GM18867 (cell line): ENCODE data around the gene KCTD19.
A peak's percentile ranks its signal among the peaks of the same experiment; 100 is the strongest.

Experiments used
- ATAC-seq: cut with Tn5 transposase; IDR thresholded peaks from one replicate; pipeline ENCODE4 v1.9.1; 2021; ENCODE audit warnings: mild to moderate bottlenecking, moderate library complexity; ENCODE audit not compliant: unreplicated experiment

KCTD19 gene

DNA sequence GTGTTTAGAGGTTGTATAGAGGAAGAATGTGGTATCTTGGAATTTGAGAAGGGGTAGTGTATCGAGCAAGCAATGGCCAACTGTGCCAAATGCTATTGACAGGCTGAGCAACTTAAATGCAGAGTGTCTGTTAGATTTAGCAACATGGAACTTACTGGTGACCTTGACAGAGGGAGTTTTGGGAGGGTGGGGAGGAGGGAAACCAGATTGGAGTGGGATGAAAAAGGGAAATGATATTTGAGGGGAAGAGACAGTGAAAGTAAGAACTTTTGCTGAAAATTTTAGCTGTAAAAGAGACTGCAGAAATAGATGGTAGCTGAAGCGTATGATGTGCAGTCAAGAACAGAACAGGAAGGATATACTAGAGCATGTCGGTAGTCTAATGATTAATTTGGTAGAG lies 1.2 kb upstream of the KCTD19 start:
- ATAC-seq = no peak

DNA sequence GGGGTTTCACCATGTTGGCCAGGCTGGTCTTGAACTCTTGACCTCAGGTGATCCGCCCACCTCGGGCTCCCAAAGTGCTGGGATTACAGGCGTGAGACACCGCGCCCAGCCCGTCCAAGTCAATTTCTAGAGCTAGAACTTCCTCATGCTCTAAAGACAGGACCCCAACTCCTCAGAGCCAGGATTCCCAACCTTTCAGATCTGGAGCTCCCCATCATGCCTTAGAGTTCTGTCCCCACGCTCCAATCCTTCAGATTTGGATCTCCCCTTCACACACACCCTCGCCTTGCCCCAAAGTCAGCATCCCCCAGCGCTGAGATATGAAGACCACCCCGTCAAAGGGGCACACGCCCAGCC lies 448 bp downstream of the KCTD19 start:
- ATAC-seq = no peak

DNA sequence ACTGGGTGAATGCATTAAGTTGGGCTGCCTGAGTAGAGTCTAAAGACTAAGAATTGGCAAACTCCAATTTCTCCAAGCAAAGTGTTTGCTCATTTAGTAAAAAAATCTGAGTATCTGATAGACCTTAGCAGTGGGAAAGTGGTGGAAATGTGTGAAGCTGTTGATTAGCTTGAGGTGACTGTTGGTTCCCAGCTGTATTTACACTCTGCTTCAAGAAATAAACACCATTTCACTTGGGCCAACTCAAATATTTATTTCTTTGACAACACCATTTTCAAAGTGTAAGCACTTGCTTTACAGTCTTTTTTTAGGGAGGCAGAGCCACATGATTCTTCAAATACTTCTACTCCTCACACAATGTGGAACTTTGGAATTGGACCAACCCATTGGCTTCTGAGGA lies 8.7 kb downstream of the KCTD19 start:
- no peak for ATAC-seq

DNA sequence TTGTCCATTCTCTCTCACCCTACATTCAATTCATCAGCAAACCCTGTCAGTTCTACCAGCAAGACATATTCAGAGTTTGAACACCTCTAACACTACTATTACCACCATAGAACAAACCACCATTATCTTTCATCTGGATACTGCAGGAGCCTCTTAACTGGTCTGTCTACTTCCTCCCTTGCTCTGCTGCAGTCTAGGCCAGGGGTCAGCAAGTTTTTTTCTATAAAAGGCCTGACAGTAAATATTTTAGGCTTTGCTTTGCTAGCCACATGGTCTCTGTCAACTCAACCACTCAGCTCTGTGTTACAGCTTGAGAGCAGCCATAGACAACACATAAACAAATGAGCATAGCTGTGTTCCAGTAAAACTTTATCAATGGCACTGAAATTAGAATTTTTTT lies 13.8 kb downstream of the KCTD19 start:
- no peak for ATAC-seq

DNA sequence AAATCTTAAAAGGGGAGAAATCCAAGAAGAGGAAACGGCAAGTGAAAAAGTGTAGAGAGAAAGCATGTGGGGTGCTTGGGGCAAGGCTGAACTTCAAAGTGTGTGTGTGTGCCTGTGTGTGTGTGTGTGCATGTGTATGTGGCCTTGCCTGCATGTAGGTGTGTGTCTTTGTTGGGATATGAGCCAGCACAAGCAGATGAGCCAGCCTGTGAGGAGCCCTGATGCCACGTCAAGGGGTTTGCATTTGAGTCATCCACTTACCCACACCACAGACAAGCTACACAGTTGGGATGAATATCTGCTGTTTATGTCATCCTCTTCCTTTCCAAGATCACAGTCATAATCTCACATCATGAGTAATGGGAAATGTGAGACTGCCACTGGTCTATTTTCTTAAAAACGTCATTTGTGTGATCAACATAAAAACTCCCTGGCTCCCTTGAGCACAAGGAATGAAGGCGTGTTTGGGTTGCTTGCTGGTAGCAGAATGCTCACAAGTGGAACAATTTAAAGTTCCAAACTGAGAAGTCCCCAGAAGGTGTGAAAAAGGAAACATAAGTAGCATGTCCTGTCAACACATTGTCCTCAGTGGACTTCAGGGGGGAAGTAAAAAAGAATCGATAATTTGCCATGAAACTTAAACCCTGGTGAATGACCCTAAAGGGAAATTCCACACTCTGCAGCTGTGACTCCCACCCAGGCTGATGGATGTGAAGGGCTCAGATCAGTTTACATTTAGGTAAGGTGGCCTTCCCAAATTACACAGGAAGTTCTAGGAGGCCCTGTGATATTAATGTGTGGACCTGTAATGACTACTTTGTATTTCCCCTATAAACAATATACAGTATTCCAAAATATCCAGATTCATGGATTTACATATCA lies 14.7 kb downstream of the KCTD19 start:
- peak; percentile 75 for ATAC-seq

GRCh38 chr16:67310561-67310960 lies 16.0 kb downstream of the KCTD19 start:
- no peak for ATAC-seq

DNA sequence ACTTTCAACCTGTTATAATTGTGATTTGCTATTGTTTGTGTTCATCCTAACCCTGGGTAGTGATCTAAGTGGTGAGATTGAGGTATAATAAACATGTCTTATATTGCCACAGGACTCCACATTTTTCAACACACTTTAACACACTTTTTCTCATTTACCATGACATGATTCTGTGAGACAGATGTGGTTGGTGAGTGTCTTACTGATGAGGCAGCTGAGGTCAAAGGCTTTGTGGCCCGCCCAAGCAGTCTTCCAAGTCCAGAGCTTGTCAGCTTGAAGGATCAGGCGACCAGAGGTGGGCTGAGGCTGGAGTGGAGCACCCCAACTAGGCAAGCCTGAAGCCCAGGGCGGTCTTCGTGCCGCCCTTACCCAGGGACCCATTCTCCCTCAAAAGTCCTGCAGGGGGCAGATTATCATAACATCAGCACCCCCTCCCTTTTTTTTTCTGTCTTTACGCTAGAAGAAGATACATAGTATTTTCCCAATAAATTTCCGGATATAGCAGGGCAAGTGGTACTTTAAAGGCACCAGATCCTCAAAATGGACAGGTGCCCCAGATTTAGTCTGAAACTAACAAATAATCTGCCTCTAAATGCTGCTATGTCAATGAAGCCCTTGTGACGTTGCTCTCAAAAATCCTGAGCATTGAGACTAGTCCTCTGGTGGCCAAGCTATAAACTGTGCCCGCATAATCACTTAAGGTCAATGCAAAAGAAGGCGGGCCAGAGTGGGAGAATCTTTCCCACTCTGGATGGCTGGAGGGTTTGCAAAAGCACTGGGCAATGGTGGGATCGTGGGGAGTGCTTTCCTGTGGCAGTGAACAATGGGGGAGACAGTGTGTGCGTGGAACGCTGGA lies 21.1 kb downstream of the KCTD19 start:
- no peak for ATAC-seq

GRCh38 chr16:67304020-67304419 lies 22.5 kb downstream of the KCTD19 start:
- ATAC-seq = no peak

DNA sequence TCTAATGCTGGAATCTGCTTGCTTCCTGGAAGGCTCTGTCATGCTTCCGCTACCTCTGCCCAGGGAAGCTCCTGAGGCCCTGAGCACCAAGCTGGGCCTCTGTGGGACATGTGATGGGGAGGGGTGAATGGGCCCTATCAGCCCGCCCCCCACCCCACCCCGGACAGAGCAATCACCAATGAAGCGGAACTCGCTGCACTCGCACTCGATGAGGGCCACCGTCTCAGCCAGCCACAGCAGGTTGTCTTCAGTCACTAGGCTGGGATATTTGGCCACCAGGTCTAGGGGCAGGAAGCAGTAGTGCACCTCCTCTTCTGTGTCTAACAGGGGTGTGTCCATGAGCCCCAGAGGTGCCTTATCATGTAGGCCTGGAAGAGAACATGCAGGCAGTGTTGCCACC lies 23.6 kb downstream of the KCTD19 start:
- no peak for ATAC-seq

GRCh38 chr16:67302076-67302475 lies 24.5 kb downstream of the KCTD19 start:
- no peak for ATAC-seq

DNA sequence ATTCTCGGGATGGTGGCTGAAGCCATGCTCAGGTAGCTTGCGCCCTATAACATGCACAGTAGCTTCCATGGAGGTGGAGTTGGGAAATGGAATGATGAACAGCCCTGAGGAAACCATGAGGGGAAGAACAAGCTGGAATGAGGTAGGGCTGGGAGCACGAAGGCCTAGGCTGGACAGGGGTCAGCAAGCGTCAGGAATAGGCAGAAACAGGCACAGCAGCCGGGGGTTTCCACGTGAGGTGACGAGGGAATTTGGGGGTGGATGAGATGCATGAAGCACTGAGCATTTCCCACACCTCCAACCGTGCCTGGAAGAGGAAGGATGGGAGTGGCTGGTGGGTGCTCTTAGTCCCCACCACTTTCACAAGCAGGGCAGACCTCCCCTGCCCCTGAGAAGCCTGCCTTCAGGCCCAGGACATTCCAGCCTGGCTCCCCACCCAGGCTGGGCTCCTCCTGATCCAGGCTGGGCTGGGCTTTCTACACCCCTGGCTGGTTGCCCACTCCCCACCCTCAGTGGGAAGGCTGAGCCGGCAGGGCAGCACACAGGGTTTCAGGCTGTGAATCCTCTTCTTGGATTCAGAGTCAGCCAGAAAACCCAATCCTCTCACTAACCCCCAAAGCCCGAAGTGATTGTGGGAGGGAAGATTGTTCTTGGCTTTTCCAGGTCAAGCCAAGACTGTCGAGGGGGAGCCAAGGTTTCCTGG lies 25.3 kb downstream of the KCTD19 start:
- ATAC-seq = no peak

DNA sequence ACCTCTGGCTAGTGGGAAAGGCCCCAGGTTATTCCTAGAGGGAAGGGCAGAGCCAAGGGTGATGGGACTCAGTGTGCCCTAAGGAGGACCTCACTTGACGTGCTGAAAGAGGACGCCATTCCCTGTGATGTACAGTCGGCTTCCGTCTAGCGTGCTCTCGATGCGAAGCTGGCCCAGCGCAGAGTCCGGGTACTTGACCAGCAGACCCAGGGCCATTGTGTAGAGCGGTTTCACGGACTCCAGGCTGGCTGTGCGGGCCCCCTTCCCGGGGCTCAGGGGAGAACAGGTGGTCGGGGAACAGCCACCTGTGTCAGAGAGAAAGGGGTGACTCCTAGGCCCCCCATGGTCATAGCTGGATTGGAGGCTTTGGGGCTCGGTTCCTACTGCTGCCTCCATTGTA lies 27.3 kb downstream of the KCTD19 start:
- no peak for ATAC-seq

GRCh38 chr16:67298277-67298676 lies 28.3 kb downstream of the KCTD19 start:
- no peak for ATAC-seq

DNA sequence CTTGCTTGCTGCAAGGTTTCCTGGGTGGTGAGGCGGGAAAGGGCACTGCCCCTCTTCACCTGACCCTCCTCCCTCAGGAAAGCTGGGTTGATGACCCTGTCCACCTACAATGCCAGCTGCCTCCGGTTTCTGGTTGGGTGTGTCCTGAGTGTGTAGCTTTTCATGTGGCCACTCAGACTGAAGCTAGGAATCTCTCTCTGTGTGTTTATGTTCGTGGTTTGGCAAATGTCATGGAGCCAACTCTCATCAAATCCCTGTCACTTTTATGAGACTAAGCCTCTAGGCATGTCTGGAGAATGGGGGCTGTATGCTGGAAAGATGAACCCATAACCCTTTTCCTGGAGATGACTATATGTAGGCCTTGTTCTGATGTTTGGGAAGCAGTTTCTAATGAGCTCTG lies 30.1 kb downstream of the KCTD19 start:
- ATAC-seq = no peak

DNA sequence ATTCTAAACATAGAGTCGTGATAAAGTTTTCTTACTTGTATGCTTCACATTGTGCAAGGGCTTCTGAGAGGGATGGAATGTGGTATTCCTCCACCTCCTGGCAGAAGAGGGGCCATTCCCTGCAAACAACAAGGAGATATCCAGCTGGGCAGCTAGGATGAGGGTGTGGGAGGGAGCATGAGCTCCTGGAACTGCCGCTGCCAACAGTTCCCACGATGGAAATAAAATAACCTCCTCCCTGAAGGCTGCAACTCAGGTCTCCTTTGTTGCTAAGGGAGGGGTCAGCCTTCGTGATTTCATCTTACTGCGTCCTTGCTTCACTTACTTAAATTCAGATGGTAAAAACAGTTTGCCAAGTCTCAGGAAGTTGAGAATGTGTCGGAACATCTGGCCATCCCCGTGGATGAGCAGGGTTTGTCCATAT lies 31.6 kb downstream of the KCTD19 start:
- ATAC-seq = no peak

DNA sequence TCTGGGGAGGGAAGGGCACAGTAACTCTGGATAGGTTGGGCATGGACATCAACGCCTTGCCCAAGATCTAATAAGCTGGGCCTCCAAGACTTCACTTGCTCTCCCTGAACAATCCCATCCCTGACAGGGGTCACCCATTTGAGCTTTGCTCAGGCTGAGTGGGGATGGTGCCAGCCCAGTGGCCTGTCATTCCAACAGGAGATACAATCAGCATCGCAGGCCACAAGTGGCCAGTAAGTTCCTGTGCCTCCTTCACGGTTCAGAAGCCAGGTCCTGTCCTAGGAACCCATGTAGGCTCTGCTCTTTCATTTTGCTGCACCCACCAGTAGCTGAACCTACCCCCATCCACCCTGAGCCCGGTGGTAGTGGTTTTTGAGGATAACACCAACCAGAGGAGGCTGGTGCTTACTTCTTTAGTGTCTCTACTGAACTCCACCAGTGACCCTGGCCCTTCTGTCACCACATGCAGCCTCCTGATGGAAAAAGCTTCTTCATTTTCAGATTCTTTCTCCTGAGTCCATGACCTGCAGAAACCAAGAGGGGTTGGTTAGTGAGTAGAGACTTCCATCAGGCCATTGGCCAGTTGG lies 32.3 kb downstream of the KCTD19 start:
- ATAC-seq = no peak

DNA sequence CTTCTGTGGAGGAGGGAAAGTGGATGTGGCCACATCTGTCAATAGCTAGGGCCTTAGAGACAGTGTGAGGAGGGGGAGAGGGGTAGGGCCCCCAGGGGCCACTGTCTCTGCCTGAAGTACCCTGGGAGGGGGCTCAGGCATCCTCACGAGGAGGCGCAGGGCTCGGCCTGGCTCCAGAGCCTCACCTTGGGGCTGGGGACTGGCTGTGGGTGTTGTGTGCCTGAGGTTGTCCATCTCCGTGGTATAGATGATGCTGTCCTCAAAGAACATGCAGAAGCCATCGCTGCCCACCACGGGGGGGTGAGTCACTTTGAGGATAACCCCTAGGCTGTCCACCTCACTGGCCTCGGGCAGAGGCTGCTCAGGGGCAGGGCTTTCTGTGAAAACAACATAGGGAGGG lies 35.1 kb downstream of the KCTD19 start:
- ATAC-seq = no peak

DNA sequence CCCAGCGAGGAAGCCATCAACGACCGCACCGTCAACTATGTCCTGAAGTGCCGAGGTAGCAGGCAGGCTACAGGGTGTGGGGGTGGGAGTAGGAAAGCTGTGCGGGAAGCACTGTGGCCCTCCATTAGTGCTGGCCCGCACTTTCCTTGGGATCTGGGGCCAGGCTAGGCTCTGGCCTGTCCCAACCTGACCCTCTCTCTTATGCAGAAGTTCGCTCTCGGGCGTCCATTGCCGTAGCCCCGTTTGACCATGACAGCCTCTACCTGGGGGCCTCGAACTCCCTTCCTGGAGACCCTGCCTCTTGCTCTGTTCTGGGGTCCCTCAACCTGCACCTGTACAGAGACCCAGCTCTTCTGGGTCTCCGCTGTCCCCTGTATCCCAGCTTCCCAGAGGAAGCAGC lies 38.6 kb downstream of the KCTD19 start:
- no peak for ATAC-seq

GRCh38 chr16:67286441-67287235 lies 39.9 kb downstream of the KCTD19 start:
- no peak for ATAC-seq
